ENCODE measurements around the gene PERP.

DNA sequence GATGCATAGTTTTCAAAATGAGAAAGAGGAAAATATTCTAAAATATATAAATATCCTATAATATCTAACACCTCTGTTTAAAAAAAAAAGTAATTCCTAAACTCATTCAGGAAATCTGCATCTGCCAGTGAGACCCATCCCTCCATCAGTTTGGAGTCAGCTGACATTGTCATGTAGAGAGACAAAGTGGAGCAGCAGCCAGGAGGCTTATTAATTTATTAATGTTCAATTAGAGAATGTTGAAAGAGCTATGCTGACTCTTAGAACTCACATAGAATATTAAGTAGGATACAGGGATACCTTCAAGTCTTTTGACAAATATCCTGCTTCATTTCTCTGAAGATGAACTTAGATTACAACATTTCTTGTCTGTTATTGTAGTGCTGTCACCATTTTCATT is 12.8 kb upstream of the PERP start:
- TF ChIP-seq, protein P1, sequence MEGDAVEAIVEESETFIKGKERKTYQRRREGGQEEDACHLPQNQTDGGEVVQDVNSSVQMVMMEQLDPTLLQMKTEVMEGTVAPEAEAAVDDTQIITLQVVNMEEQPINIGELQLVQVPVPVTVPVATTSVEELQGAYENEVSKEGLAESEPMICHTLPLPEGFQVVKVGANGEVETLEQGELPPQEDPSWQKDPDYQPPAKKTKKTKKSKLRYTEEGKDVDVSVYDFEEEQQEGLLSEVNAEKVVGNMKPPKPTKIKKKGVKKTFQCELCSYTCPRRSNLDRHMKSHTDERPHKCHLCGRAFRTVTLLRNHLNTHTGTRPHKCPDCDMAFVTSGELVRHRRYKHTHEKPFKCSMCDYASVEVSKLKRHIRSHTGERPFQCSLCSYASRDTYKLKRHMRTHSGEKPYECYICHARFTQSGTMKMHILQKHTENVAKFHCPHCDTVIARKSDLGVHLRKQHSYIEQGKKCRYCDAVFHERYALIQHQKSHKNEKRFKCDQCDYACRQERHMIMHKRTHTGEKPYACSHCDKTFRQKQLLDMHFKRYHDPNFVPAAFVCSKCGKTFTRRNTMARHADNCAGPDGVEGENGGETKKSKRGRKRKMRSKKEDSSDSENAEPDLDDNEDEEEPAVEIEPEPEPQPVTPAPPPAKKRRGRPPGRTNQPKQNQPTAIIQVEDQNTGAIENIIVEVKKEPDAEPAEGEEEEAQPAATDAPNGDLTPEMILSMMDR (IDR thresholded peaks at IDR 0.05; ENCODE audit: low read depth, low read length, poor library complexity, severe bottlenecking) = no peak
- TF ChIP-seq EZH2phosphoT487 (IDR thresholded peaks at IDR 0.05; ENCODE audit: borderline replicate concordance, low read length) = no peak
